Measurements from ENCODE around the gene KRT32.

KRT32 gene

DNA sequence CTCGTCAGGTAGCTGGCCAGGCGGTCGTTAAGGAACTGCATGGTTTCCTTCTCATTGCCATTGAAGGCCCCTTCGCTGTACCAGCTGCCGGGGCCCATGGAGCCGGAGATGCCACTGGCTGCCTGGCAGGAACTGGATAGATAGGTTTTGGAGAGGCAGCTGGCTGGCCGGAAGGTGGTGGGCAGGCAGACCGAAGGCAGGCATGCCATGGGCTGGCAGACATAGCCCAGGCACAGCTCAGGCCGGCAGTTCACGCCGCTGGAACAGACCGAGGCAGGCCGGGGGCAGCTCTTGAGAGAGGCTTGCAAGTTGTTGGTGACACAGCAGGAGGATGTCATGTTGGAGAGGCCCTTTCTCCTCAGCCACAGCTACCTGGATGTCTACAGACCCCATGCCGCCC lies at the start of gene KRT32:
Gene KRT32 (minus strand): TSS at position 399 of the 400 bp plus-strand sequence. CDS start 61 bp downstream, at position 338.
- no peak for DNase-seq (ENCODE audit: low read depth, low spot score)

DNA sequence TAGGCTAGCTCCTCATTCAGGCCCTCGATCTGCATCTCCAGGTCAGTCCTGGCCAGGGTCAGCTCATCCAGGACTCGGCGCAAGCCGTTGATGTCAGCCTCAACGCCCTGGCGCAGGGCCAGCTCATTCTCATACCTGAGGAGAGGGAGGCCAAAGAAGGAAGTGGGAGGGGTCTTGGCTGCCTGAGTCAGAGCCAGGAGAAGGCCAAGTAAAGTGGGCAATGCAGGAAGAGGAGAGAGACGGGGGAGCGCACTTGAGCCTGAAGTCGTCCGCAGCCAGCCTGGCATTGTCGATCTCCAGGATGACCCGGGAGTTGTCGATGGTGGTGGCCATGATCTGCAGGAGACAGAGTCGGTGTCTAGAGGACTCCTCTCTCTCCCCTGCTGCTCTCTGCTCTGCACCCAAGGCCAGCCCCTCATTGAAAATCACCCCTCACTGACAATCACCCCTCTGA lies 49.7 kb upstream of the KRT32 start:
- no peak for DNase-seq (ENCODE audit: low read depth, low spot score)

DNA sequence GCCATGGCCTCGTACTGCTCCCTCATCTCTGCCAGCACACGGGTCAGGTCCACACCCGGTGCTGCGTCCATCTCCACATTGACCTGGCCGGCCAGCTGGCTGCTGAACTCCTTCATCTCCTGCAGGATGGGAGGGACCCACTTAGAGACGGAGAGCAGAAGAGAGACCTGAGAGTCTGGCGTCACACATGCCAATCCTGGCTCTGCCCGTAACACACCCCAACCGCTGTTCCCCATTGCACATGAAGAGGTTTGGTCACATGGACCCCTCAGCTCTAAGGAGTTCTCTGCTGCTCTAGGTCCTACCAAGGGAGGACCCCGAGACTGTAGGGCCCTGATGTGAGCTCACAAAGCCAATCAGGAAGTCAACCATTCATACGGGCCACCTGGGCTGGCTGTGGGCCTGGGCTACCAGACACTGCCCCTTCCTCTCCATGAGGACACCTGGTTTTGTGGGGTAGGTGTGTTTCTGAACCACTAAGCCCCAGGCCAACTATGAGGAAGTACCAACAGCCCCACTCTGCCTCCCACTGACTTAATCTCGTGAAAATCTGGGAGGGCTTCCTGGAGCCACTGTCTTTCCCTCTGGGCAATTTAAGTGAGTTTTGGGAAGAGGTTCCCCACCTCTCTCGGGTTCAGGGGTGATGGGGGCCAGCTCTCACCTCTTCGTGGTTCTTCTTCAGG lies 49.1 kb upstream of the KRT32 start:
- no peak for DNase-seq (ENCODE audit: low read depth, low spot score)

DNA sequence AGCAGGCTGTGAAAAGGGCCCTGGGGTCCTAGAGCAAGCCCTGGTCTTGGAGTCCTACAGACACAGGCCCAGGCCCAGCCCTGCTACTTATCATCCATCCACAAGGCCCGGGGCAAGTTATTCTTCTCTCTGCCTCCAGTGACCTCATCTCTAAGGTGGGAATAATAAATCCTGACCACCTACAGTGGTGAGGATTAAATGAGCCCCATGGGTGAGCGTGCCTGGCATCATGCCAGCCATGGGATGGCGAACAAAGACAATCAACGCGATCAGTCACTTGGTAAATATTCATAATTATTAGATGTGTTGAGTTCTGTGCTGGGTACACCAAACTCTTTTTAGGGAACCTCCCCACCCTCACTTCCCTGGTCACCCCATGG lies 46.0 kb upstream of the KRT32 start:
- DNase-seq (ENCODE audit: low read depth, low spot score), result no peak

DNA sequence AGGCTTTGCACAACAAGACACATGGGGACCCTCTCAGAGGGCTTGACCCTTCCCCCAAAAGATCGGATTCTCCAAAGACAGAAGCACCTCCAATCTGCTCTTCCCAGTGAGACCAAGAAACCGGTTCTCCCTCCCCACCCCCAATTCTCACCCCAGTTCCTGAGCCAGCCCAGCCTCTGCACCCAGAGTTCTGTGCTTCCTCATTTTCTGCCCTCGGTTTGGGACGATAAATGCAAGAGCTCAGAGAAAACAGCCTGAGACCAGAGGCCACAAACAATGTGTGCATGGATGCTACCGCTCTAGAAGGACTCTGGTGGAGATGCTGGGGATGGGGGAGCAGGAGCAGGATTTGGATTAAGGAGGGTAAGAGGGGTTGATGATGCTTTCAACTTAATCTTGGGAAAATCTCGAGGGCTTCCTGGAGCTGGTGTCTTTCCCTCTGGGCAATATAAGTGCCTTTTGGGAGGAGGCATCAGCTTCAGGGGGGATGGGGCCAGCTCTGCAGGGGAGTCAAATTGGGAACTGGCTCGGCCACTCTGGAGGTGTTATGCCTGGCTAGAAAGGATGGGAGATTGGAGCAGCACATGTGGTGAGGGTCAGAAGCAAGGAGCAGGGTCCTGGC lies 45.5 kb upstream of the KRT32 start:
- DNase-seq (ENCODE audit: low read depth, low spot score), result no peak

DNA sequence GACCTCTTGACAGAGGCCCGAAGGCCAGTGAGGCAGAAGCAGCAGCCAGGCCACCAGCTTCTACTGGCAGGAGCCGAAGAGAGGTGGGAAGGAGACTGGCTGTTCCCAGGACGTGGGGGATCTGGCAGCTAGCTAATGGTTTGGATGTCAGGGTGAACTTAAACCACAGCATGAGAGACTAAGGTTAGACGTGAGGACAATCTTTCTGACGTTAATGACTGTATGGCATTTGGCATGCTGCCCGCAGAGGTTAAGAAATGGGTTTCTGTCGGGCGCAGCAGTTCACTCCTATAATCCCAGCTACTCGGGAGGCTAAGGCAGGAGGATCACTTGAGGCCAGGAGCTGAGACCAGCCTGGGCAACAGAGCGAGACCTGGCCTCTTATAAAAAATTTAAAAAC lies 44.5 kb upstream of the KRT32 start:
- DNase-seq (ENCODE audit: low read depth, low spot score), result no peak

DNA sequence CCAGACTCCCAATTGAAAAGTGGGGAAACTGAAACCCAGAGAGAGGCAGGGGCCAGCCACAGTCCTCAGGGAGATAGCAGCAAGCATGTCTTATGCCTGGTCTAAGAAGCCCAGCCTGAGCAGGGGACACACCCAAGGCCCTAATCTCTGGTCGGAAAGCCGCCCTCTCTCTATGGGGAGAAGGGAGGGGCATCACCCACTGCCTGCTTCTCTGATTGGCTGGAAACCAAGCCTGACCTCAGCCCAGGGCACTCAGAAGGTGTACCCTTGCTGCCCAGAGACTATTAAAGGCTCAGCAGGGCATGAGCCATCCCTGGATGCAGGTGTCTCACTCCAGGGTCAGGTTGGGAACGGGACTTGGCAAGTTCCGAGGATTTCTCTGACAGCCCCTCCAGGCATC lies 43.9 kb upstream of the KRT32 start:
- DNase-seq (ENCODE audit: low read depth, low spot score), result no peak

DNA sequence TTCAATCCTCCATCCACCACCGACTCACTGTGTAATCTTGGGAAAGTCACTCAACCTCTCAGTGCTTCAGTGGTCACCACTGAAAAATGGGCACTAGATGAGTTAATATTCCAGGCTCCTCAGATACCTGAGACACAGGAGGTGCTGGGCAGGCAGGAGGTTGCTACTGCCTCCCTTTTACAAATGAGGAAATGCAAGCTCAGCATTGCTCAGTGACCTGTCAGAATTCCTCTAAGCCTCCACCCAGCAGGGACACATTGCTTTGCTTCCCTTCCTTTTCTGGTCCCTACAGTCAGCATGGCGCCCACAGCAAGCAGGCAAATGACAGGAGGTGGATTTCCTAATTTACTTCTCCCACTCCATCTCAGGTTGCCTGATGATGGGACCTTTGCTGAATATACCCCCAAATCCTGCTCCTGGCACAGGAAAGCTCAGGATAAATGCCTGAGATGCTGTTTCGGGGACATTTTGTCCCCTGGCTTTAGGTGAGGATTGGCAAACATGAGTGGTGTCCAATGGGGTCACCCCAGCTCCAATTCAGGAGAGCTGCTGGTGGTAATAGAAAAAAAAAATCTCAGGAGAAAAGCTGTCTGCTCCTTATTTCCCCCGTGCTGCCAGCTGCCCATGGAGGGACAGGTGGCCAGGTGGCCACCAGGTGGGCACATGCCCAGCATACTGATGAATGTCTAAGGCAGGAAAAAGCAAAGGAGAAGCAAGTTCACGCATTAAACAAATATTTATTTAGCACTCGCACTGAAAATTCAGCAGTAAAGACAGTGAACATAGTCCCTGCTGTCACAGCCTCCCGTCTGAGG lies 43.3 kb upstream of the KRT32 start:
- DNase-seq (ENCODE audit: low read depth, low spot score), result no peak

DNA sequence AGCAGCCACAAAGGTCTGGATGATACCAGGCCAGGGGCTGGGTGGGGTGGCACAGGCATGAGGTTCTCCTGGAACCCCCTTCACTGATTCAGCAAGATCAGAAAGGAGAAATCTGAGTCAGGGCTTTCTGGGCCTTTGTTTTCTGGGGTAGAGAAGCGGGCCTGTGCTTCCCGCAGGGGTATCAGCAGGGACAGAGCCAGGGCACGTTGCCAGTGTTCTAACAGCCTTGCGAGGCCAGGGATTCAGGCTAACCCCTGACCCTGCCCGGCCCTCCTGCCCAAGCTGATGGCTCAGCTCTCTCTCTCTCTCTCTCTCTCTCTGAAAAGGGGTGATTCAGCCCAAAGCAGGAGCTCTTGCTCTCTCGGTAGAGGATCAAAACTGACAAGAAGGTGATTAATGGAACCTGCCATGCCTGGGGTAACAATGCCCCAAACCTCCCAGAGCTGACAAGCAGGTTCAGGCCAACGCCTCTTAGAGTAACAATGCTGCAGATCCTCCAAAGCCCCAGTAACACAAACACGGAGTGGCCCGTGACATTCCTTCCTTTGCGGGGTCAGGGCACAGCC lies 40.2 kb upstream of the KRT32 start:
- DNase-seq (ENCODE audit: low read depth, low spot score), result no peak

DNA sequence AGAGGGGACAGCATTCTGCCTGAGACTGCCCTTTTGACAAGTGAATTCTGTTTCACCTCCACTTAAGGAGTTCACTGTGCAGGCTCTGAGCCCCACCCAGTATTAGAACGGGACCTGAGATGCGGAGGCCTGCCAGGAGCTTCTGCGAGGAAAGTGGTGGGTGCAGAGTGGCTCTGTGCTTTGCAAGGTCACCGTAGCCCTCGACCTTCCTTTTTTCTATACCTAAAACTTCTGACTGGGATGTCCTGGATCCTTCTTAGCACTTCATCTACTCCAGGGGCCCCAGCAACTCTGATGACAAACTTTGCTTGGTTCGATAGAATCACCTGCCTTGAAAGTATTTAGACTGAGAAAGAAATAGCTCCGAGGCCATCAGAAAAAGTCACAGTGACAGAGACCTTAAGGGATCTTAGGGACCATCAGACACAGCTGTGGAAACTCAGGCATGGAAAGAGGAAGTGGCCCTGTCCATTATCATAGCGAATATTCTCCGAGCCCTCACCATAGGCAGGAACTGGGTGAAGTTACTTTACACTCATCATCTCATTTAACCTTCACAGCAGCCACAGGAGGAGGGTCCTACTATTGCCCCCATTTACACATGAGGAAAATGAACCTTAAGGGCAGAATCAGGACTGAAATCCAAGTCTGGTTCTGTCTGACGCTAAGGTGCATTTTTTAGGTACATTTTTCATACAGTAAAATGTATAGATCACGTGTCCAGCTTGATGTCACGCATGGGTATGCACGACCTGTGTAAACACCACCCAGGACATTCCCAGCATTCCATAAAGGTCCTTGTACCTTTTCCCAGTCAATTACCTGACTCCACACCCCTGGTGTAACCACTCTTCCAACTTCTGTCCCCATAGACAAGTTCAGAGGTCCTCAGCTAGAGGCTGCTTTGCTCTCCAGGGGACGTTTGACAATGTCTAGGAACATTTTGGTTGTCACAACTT lies 38.9 kb upstream of the KRT32 start:
- no peak for DNase-seq (ENCODE audit: low read depth, low spot score)

DNA sequence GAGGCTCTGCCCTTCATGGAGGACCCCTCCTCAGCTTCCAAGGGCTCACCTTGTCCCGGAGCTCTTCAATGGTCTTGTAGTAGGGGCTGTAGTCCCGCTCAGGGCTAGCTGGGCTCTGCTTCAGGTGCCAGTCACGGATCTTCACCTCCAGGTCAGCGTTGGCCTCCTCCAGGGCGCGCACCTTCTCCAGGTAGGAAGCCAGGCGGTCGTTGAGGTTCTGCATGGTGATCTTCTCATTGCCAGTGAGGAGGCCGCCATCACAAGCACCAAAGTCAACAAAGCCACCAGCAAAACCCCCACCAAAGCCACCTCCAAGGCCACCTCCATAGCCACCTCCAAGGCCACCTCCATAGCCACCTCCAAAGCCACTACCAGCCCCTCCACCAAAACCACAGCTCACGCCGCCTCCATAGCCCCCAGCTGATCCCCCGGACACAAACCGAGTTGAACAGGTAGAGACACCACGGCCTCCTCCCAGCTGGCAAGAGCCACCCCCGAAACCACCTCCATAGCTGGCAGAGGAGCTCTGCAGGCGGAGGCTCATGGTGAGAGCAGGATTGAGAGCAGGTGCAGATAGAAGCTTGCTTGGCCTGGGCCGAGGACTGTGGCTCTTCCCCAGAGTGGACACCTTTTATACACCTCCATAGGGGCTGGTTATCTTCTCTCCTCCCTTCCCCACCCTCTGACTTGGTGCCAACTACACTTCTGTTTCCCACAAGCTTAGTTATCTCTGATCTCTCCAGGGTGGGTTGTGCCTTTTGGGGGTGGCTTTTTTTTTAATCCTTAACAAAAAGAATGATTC lies 38.0 kb upstream of the KRT32 start, which contains the start of gene KRT13:
Gene KRT13 (minus strand): TSS at position 606 of the 802 bp plus-strand sequence. CDS start 62 bp downstream, at position 544.
- no peak for DNase-seq (ENCODE audit: low read depth, low spot score)

DNA sequence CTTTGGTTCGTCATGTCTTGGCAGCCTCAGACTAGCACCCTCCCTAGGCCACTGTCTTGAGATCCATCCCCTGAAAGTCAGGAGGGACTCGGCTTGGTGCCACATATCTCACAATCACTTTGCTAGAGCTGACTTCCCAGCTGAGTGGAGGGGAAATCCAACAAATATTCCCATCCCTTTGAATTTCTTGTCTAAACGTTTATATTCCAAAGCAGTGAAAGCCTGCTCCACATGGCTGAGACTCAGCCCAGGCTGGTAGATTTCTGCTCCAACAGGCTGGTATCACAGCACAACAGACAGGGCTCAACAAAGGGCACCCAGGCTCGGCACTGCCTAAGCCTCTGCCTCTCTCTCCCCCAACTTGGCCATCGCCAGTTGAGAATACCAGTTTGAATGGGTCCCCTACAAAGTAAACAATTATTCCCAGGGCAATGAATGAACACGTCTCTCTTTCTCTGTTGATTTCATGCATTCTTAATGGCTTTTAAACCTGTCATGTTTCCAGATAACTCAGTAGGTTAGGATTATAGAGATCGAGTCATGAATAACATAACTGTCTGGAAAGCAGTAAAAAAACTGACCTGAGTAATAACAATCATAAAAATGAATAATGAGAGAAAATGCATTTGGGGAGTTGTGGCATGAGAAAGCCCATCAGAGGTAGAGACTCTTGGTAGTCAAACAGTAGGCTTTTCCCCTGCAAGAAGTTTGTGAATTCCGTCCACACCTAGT lies 37.2 kb upstream of the KRT32 start:
- DNase-seq (ENCODE audit: low read depth, low spot score), result no peak

DNA sequence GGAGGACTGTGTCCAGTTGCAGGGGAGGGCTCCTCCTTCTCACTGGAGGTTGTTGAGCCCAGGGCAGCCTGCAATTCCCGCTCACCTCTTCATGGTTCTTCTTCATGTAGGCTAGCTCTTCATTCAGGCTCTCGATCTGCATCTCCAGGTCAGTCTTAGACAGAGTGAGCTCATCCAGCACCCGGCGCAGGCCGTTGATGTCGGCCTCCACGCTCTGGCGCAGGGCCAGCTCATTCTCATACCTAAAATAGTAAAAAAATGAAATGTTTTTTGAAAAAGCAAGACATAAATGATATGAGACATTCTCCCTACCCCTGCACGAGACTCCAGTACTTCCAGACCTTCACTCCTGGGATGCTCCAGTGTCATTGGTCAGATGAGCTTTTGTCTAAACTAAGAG lies 36.0 kb upstream of the KRT32 start:
- no peak for DNase-seq (ENCODE audit: low read depth, low spot score)

DNA sequence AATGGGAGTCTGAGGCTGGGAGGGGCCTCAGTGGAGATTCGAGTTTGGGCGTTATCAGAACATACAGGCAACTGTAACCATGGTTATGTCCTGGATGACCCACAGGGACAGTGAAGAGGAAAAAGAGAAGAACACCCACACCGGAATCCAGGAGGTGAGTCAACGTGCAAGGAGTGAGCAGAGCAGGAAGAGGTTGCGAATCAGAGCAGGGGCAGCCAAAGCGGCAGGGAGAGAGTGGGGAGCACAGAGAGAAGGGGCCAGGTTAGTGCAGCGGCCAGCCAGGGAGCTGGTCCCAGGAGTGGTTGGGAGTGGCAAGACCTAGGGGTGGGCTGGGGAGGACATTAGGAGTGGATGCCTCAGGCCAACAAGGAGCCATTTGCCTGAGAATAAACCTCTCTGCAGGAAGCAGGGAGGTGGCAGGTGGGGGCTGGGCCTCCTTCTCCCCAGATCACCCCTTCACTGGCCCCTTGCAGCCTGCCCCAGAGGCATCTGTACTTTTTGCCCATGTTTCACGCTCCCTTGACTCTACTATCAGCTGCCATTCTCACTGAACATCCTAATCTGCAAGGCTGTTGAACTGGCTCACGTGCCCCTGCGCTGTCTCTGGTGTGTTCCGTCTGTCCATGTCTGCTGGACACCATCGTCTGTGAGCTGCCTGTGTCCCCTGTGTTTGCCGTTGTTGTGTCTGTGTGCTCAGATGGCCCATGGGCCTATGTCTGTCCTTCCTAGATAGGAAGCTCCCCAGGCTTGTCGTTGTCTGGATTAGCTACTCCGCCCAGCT lies 33.1 kb upstream of the KRT32 start:
- no peak for DNase-seq (ENCODE audit: low read depth, low spot score)

DNA sequence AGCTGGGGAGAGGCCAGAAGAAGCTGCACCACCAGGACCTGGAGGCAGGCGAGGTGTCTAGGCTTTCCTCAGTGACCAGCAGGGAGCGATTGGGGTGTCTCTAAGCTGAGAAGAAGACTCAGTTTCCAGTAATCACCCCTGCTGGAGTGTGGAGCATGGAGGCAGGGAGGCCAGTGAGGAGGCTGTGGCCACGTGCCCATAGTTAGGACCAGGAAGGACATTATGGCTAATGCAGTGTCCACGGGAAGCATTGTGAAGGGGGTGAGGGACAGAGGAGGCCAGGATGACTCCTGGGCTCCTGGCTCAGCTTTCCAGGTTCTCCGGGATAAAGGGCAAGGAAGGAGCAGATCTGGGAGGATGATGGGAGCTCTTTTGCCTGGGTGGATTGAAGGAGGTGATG lies 32.5 kb upstream of the KRT32 start:
- no peak for DNase-seq (ENCODE audit: low read depth, low spot score)

DNA sequence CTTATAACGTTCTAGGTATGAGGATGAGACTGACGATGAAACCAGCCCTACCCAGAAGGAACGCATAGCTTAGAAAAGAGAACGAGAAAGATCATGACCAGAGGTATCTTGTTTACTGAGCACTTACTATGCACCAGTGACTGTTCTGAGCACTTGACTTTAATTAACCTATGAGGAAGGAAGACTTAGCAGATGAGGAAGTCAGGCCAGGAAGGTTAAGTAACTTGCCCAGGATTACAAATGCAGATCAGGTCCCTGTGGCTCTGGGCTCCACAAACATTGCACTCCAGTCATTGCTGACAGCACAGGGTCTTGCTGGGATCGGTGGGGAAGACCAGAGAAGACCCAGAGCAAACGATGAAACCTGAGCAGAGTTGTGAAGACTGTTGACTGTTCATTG lies 31.1 kb upstream of the KRT32 start:
- no peak for DNase-seq (ENCODE audit: low read depth, low spot score)

DNA sequence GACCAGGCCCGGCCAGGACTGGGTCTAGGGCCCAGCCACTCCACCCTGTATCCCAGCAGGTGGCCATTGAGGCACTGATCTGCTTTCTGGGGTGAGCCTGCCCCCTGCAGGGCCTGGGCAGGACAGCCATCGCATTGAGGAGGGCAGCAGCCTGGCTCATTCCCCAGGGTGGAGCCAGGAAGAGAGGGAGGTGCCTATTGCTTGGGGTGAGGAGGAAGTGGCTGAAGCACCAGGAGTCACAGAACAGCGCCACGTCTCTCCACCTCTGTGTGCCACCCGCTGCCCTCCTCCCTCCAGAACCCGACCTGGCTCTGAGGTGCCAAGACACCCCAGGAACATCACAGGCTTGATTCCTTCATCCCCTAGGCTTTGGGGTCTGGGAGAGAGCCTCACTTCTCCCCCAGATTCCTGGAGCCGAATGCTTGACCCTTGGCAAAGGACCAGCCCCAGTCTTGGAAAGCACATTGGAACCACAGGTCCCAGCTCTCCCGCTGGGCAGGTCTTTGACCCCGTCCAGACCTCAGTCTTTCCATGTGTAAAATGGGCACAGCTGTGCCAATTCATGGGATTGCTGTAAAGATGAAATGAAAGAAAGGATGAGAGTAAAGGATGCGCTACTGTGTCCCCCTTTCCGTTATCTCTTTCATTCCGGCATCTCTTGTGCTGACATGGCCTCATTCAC lies 29.8 kb upstream of the KRT32 start:
- peak; percentile 27 for DNase-seq (ENCODE audit: low read depth, low spot score)

DNA sequence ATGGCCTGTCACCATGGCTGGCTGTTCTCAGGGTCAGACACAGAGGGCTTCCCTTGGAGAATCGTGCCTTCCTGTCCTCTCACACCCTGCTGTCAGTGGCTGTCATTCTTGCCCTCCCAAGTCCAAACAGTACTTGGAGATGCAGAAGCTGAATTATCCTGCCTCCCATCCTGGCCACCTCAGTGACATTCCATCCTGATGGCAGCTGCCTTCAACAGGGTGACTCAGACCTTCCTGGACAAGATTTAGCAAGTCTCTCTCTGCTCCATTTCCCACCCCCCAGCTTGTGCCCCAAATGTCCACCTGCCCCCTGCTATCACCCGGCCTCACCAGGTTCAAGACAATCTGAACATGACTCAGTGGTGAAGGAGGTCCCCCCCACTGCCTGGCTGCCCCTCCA lies 27.3 kb upstream of the KRT32 start:
- DNase-seq (ENCODE audit: low read depth, low spot score), result no peak

Measured in brain pericyte (primary cell).